GM19043 (cell line): ENCODE measurements around the gene HSPA8.
"Not testable (repeated sequence)": the region's sequence is repeated elsewhere in the genome, so short reads cannot be mapped to it uniquely, and the experiment has no call there.

Experiments
- ATAC-seq: cut with Tn5 transposase; IDR thresholded peaks from one replicate; pipeline ENCODE4 v1.9.1; 2021; ENCODE audit warnings: low read depth; ENCODE audit not compliant: unreplicated experiment

Gene HSPA8

GRCh38 chr11:123073343-123074057, 11.6 kb upstream of the HSPA8 start:
- ATAC-seq, result no peak

GRCh38 chr11:123072762-123073161, 10.8 kb upstream of the HSPA8 start:
- no peak for ATAC-seq

GRCh38 chr11:123072332-123072761, 10.4 kb upstream of the HSPA8 start:
- no peak for ATAC-seq

GRCh38 chr11:123069908-123070821, 8.2 kb upstream of the HSPA8 start:
- peak; percentile 55 for ATAC-seq

- ATAC-seq, result no peak
Observed at GRCh38 chr11:123065621-123066020, 3.7 kb upstream of the HSPA8 start.

- ATAC-seq, result no peak
Observed at GRCh38 chr11:123063826-123064657, 2.1 kb upstream of the HSPA8 start.

- ATAC-seq, result no peak
Observed at GRCh38 chr11:123062892-123063825, 1.2 kb upstream of the HSPA8 start.

GRCh38 chr11:123062158-123062891, 389 bp upstream of the HSPA8 start:
- peak; percentile 83 for ATAC-seq

GRCh38 chr11:123060277-123061000, 1.5 kb downstream of the HSPA8 start:
- ATAC-seq, result no peak

- not testable (repeated sequence) for ATAC-seq
Observed at GRCh38 chr11:123059041-123059920, 2.7 kb downstream of the HSPA8 start.

GRCh38 chr11:123057661-123058305, 4.2 kb downstream of the HSPA8 start:
- ATAC-seq, result no peak

GRCh38 chr11:123056835-123057491, 5.0 kb downstream of the HSPA8 start:
- ATAC-seq, result no peak

GRCh38 chr11:123055191-123055901, 6.6 kb downstream of the HSPA8 start:
- no peak for ATAC-seq

GRCh38 chr11:123054301-123055065, 7.5 kb downstream of the HSPA8 start:
- ATAC-seq, result peak; percentile 66
